SHP77 treated with DMSO at 0.1 percent for 48 hours (cell line): ENCODE results near the gene LAMB1.
"Not testable (repeated sequence)": the region's sequence is repeated elsewhere in the genome, so short reads cannot be mapped to it uniquely, and the experiment has no call there.

ENCODE experiments used
- DNase-seq: peaks from one replicate; lab custom pipeline; 2025; lab: John Stamatoyannopoulos, UW

Gene LAMB1

DNA sequence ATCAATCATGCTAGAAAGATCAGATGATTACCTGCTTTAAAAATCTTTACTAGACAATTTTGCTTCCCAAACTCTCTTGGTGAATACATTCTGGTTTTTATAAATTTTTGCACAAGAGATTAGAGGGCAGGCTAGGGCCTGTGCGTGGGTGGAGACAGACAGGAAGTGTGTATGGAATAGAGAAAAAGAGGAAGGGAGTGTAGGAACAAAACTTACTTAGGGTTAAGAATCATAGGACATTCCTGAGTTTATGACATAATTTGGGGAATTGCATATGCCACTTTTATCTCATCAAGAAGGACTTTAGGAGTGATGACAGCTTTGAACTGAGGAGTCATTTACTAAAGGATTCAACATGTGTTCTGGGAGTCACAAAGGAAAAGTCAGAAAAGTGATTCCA, 31.3 kb downstream of the LAMB1 start:
- DNase-seq = no peak

DNA sequence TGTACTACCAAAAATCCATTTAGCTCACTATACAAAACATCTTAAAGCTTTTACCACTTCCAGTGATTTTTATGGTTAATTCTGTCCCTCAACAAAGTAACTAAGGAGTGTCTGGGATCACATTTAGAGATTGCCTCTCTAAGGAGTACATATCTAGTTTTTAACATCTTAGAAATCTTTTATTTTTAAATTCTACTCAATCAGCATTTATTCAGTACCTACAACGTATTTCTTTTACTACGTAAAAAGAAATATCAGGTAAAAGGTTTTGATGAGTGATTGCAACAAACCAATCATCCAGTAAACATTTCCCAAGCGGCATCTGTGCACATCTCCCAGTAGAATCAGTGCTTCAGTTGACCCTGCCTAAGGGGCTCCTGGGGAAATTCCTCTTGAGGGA, 31.9 kb downstream of the LAMB1 start:
- DNase-seq = no peak

GRCh38 chr7:107969856-107970255, 33.1 kb downstream of the LAMB1 start:
- DNase-seq = no peak

DNA sequence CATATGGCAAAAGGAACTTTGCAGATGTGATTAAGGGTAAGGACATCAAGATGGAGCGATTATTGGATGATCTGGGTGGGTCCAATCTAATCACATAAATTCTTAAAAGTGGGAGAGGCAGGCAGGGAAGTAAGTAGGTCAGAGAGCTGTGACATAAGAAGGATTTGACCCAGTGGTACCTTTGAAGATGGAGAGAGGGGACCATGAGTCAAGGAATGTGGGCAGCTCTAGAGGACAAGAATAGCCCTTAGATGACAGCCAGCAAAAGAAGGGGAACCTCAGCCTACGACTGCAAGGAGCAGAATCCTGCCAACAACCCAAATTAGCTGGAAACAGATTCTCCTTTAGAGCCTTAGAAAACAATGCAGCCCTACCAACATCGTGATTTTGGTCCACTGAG, 34.5 kb downstream of the LAMB1 start:
- no peak for DNase-seq

- peak; percentile 35 for DNase-seq
These were observed 35.5 kb downstream of the LAMB1 start for GRCh38 chr7:107967420-107967819.

GRCh38 chr7:107966711-107967110, 36.2 kb downstream of the LAMB1 start:
- DNase-seq = peak; percentile 75

- DNase-seq = no peak
These were observed 38.5 kb downstream of the LAMB1 start for GRCh38 chr7:107964510-107964909.

DNA sequence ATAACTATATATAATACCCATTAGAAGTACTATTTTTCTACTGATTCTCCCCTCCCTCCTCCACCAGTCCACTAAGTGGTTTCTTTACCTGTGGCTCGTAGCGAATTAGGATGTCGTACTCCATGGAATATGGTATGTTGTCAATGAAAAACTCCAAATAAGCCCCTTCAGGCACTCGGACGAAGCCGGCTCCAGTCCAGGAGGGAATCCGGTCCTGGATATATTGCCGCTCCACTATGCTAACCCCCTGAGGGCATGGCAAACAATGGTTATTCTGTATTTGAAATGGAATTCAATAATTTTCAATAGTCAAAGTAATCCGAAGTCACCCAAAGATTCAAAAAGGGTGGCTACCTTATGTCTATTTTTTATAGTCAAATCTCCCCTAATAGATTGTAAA, 40.1 kb downstream of the LAMB1 start:
- DNase-seq = no peak

GRCh38 chr7:107961405-107961804, 41.6 kb downstream of the LAMB1 start:
- peak; percentile 43 for DNase-seq

GRCh38 chr7:107960272-107960671, 42.7 kb downstream of the LAMB1 start:
- peak; percentile 28 for DNase-seq

DNA sequence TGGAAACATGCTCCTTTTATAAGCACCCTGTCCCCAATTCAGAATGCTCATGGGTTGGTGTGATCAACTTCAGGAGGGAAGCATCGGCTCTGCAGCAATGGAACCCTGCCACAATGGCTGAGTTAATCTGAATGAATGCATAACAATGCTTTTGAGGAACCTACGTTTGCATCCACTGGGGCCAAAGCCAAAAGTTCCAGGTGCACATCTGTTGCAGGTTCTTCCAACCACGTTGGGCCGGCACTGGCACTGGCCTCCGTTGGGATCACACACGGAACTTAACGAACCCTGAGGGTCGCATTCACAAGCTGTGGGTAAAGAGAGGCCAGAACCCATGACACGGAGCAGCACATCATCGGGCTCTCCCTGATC, 43.4 kb downstream of the LAMB1 start:
- no peak for DNase-seq

DNA sequence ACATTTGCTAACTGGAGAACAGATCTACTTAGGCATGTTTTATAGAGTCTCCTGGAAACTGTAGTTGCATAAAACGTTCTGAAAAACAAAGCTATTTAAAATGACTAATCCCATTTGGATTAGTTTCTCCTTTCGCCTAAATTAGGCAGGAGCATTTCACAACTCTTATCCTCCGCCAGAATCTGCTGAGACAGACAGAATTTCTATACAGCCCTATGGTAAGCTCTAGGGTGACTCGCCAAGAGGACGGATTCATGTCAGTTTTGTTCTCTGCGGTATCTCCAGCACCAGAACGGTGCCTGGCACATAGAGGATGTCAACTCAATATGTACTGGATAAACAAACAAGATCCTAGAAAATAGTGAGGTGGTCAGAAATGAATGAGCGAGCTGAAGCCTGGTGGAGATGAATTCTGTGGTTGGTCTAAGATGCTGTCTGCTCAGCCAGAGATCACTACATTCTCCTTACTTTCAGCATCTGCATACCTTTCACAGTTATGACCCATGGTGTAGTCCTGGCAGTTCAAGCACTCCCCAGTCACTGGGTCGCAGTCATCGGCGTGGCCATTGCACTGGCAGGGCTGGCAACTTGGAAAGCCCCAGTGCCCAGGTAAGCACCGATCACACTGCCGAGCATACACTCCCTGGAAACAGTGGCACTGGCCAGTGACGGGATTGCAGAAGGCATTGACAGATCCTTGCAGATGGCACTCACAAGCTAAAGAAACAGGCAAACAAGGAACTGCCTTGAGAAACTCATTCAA, 44.0 kb downstream of the LAMB1 start:
- no peak for DNase-seq

DNA sequence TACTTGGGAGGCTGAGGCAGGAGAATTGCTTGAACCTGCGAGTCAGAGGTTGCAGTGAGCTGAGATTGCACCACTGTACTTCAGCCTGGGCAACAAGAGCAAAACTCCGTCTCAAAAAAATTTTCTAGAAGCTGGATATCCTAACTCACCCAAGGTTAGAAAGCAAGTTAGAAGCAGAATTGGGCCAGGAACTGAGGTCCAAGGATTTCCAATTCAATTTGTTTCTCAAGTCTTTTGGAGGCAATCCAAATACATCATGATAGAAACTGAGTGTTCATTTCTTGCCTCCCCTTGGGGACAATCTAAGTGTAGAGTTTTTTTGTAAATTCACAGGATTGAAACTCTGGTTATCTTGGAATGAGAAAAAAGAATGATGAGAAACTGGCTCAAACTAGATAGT, 45.5 kb downstream of the LAMB1 start:
- no peak for DNase-seq

DNA sequence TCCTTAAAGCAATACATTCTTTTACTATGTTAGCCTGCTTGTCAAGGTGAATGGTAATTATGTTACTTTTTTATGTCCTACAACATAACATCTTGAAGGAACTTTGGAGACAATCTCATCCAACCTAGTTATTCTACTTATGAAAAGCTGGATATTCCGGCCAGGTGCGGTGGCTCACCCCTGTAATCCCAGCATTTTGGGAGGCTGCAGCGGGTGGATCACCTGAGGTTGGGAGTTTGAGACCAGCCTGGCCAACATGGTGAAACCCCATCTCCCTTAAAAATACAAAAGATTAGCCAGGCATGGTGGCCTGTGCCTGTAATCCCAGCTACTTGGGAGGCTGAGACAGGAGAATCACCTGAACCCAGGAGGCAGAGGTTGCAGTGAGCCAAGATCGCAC, 46.0 kb downstream of the LAMB1 start:
- DNase-seq = not testable (repeated sequence)

DNA sequence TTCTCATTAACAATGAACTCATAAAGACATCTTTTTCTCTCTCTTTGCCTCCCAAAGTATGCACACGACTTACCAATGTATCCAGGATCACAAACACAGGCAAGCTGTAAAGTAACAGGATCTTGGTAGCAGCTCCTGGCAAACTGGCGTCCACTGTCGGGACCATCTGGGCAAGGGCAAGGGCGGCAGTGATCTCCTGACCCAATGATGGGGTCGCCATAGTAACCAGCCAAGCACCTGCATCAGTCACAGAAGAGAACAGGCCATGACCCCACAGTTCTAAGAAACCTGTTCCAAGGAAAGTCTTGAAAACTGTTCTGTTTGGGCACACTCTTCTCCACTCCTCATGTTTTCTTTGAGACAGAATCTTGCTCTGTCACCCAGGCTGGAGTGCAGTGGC, 47.6 kb downstream of the LAMB1 start:
- DNase-seq = no peak

DNA sequence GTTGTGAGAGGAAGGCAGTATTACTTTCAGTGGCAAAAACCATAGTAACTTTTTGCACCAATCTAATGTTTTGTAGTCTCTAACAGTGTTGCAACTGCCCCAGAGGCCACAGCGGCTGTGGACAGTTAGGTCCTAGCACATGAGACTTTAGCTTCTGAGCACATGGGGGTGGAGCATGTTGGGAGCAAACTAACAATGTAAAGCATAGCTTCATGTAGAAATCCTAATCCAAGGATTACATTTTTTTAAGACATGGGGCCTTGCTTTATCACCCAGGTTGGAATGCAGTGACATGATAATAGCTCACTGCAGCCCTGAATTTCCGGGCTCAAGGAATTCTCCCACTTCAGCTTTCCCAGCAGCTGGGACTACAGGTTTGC, 49.0 kb downstream of the LAMB1 start:
- no peak for DNase-seq

DNA sequence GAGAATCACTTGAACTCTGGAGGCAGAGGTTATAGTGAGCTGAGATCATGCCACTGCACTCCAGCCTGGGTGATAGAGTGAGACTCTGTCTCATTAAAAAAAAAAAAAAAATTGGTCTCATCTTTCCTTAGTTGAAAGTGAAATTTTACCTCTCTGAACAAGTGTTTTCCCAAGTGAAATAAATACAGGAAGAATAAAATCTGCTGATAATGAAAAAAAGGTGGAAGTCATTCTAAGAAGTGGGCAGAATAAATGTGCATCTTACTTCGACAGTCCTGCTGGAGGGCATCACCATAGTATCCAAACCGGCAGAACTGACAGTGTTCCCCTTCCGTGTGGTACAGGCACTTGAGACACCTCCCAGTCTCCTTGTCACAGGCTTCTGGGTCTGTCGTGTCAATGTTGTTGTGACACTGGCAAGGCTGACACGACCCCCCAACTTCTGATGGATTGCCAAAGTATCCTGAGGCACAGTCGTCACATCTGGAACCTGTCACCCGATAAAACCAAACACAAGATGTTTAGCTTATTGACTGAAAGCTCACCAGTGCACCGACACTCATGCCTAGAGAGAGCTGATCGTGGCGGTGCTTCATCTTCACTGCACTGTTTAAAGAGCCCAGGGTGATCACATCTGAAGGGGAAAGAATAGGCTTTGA, 49.6 kb downstream of the LAMB1 start:
- no peak for DNase-seq

DNA sequence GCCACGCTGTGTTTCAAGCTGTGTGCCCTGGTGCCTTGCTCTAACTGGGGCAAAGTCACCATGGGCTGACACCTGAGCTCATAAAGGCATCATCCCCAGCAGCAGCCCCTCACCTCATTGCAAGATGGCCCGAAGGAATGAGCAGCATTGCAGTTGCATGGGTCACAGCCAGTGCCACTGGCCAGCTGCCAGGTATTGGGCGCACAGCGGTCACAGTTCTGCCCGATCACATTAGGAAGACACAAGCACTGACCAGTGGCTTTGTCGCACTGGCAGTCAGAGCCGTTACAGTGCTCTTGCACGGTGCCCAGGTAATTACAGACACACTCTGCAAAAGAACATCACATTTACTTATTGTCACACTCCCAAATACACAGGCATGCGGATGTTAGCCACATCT, 51.1 kb downstream of the LAMB1 start:
- no peak for DNase-seq

DNA sequence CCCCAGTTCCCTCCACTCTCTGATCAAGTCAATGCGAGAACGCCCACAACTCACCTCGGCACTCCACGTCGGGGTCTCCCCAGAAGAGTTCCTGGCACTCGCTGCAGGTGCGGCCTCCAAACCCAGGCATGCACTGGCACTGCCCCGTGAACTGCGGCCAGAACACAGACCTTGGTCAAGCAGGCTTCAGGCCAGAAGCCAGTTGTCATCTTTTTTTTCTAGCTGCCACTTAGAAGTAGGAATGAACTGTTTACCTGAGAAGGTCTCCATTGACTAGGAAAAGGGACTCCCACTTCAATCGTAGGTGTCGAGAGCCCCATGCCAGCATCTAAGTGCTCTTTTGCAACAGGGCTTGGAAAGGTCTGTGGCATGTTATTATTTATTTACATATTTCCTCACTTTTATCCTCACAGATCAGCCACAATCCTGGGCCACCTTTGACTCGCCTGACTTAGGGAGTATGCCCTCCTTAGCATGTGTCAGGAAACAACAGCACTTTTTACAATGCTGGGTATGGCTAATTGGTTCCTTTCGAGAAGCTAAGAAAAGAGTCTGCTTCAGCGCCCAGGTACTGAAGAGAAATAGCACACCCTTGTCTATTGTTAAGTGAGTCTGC, 51.7 kb downstream of the LAMB1 start:
- no peak for DNase-seq

GRCh38 chr7:107949443-107949935, 53.5 kb downstream of the LAMB1 start:
- DNase-seq = no peak

GRCh38 chr7:107948645-107949442, 54.1 kb downstream of the LAMB1 start:
- DNase-seq = no peak

DNA sequence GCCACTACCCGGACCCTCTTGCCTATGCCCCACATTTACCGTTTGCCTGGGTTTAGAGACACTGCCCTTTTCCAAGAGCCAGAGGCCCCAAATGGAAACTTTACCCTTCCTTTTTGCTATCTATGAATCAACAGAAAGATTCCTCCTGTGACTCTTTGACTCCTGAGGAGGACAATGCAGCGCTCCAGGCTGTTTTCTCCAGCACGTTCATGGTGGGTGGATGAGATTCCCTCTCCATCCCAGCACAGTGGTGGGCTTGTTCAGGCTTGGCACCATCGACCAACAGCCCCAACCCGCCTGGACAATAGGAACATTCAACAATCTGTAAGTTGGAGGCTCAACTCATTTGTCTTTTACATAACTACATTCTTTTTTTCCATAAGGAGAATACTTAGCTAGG, 56.1 kb downstream of the LAMB1 start:
- no peak for DNase-seq

DNA sequence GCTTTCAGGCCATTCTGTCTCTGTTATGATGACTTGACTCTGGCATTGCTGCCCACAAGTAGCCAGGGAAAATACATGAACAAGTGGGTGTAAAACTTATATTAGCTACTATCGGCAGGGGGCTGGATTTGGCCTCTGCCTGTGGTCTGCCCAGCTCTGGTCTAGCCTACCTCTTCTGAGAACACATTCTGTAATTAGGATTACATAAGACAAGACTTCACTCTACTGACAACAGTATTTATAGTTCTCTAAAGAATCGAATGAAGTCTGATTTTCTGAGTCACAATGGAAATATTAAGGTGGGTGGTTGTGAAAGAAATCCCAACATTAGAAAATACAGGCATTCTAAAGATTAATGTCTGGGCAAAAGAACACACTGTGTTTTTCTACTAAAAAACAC, 56.5 kb downstream of the LAMB1 start:
- DNase-seq = no peak
